OCI-LY3 (cell line): ENCODE data around the gene RABL6.

Source experiments
- H2AFZ ChIP-seq: fragments of 200-600, 300-600 bp; shearing (Covaris generic); 2 replicates; pipeline ENCODE4 v1.6.0; 2014; ENCODE audit warnings: antibody characterized with exemption, low read depth, low read length
- H3K27ac ChIP-seq: fragments of 200-600, 300-600 bp; sonication (generic); 2 replicates; pipeline ENCODE4 v1.5.1; 2014; ENCODE audit warnings: mild to moderate bottlenecking, low read length, moderate library complexity, mixed read lengths
- H3K27me3 ChIP-seq: fragments of 200-600, 300-600 bp; sonication (generic); 2 replicates; pipeline ENCODE4 v1.6.1; 2014; ENCODE audit warnings: low read depth, low read length, mixed read lengths
- H3K36me3 ChIP-seq: fragments of 200-600, 300-600 bp; sonication (generic); replicated peaks from 2 replicates; pipeline ENCODE3; 2014; ENCODE audit warnings: low read depth, low read length, mixed read lengths
- H3K4me1 ChIP-seq: fragments of 300-600, 200-600 bp; sonication (generic); 2 replicates; pipeline ENCODE4 v1.6.1; 2014; ENCODE audit warnings: low read length, mixed read lengths
- H3K4me2 ChIP-seq: fragments of 200-600, 300-600 bp; sonication (generic); 2 replicates; pipeline ENCODE4 v1.6.1; 2014; ENCODE audit warnings: low read length, mixed read lengths
- H3K4me3 ChIP-seq: fragments of 300-600, 200-600 bp; sonication (generic); 2 replicates; pipeline ENCODE4 v1.5.1; 2014; ENCODE audit warnings: antibody characterized with exemption, mild to moderate bottlenecking, low read length, moderate library complexity
- H3K79me2 ChIP-seq: fragments of 300-600, 200-600 bp; shearing (Covaris generic); 2 replicates; pipeline ENCODE4 v1.6.1; 2014; ENCODE audit warnings: mild to moderate bottlenecking, low read length, mixed read lengths
- H3K9ac ChIP-seq: fragments of 300-600, 200-600 bp; shearing (Covaris generic); 2 replicates; pipeline ENCODE4 v1.6.0; 2014; ENCODE audit warnings: mild to moderate bottlenecking, low read length, moderate library complexity
- H3K9me3 ChIP-seq: fragments of 200-600, 300-600 bp; shearing (Covaris generic); 2 replicates; pipeline ENCODE4 v1.6.1; 2014; ENCODE audit warnings: low read length, mixed read lengths; ENCODE audit not compliant: insufficient read depth
- H4K20me1 ChIP-seq: fragments of 200-600, 300-600 bp; sonication (generic); 2 replicates; pipeline ENCODE4 v1.6.1; 2016; ENCODE audit warnings: low read length, mixed read lengths; ENCODE audit not compliant: insufficient read depth
- EZH2phosphoT487 ChIP-seq: fragments of 200-600 bp; shearing (Covaris generic); IDR thresholded peaks from 2 replicates; pipeline ENCODE4 v1.6.1; 2018; ENCODE audit warnings: antibody characterized with exemption, mixed run types, low read depth
- TF ChIP-seq, protein P1 (sequence below): fragments of 200-600, 300-600 bp; sonication (generic); IDR thresholded peaks from 2 replicates; pipeline ENCODE4 v1.5.1; 2014; ENCODE audit warnings: antibody characterized with exemption, low read length, low read depth

RABL6 gene

DNA sequence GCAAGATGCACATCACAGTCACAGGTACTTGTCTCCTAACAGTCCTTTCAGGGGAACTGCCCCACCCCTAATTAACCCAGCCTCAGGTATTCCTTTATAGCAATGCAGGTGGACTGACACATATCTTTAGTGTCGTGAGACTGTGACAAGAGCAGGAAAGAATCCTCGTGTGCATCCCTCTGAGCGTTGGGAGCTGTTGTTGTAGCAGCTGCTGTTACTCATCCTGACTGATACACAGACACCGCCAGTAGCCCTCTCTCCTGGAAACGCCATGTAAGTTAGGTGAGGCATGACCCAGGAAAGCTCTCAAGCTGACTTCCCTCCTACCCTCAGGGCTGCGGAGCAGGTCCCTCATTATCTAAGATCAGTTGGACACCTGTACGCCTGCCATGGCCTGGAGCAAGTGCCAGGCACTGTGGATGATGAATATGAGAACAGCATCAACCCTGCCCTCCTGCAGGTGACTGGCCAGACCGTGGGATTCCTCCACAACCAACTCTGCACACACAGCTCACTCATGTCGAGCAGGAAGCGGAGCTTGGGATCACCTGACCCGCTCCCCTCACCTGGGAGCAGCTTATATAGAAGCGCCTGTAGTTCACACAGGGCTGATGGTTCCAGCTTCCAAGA, 33.2 kb upstream of the RABL6 start:
- TF ChIP-seq, protein P1, sequence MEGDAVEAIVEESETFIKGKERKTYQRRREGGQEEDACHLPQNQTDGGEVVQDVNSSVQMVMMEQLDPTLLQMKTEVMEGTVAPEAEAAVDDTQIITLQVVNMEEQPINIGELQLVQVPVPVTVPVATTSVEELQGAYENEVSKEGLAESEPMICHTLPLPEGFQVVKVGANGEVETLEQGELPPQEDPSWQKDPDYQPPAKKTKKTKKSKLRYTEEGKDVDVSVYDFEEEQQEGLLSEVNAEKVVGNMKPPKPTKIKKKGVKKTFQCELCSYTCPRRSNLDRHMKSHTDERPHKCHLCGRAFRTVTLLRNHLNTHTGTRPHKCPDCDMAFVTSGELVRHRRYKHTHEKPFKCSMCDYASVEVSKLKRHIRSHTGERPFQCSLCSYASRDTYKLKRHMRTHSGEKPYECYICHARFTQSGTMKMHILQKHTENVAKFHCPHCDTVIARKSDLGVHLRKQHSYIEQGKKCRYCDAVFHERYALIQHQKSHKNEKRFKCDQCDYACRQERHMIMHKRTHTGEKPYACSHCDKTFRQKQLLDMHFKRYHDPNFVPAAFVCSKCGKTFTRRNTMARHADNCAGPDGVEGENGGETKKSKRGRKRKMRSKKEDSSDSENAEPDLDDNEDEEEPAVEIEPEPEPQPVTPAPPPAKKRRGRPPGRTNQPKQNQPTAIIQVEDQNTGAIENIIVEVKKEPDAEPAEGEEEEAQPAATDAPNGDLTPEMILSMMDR: no peak
- TF ChIP-seq EZH2phosphoT487: no peak
- H2AFZ ChIP-seq: no peak overlapping the region
- no peaks in the 10 kb centered on the region for H3K4me1 ChIP-seq
- H3K27me3 ChIP-seq: peaks cover 25% of the 10 kb centered on the region
- H3K4me2 ChIP-seq: no peak overlapping the region
- no peak overlapping the region for H3K27ac ChIP-seq
- no peaks in the 10 kb centered on the region for H3K79me2 ChIP-seq
- peaks cover 5% of the 10 kb centered on the region for H3K9me3 ChIP-seq
- H3K4me3 ChIP-seq: no peak overlapping the region
- H3K36me3 ChIP-seq: no peaks in the 10 kb centered on the region
- no peaks in the 10 kb centered on the region for H4K20me1 ChIP-seq
- no peak overlapping the region for H3K9ac ChIP-seq

DNA sequence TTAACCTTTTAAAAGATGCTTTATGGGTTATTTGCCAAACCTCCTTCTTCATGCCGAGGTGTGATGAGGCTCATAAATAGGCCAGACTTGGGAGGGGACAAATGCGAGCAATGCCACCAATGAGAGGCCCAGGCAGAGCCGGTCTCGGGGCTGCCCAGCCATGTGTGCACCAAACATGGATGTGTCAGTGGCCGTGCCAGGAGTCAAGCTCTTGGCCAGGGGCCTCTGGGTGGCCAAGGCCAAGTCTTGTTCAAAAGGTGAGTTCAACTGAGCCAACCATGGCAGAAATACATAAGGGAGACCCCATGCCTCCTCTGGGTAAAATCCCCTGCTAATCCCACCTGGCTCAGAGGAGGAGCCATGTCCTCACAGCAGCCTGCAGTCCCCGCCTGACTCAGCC, 32.6 kb upstream of the RABL6 start:
- Histone ChIP-seq H3K4me1 (no peaks in the 10 kb centered on the region), H3K4me3 (no peak overlapping the region), H3K9ac (no peak overlapping the region), H3K36me3 (no peaks in the 10 kb centered on the region), H3K9me3 (peaks cover 5% of the 10 kb centered on the region), H3K79me2 (no peaks in the 10 kb centered on the region), H3K27ac (no peak overlapping the region), H2AFZ (no peak overlapping the region), H3K4me2 (no peak overlapping the region), H3K27me3 (peaks cover 31% of the 10 kb centered on the region), H4K20me1 (no peaks in the 10 kb centered on the region)
- TF ChIP-seq EZH2phosphoT487: no peak
- TF ChIP-seq, protein P1: no peak

DNA sequence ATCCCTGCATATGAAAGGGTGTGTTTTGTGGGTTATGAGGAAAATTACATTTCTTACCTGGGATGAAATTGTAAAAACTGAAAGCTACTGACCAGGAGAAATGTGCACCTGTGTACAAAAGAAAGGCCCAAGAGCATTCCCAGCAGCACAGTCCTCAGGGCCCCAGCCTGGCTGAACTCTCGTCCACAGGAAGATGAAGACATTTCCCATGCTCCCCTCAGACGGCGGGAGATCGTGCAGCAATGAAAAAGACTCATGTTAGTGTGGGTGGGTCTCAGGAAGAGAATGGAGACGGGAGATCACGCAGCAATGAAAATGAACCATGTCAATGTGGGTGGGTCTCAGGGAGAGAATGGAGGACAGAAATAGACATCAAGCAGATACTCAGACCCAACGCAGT, 30.8 kb upstream of the RABL6 start:
- no peak overlapping the region for H3K27ac ChIP-seq
- no peak overlapping the region for H3K4me3 ChIP-seq
- no peak overlapping the region for H3K9ac ChIP-seq
- H3K36me3 ChIP-seq: no peaks in the 10 kb centered on the region
- H3K4me1 ChIP-seq: no peaks in the 10 kb centered on the region
- peaks cover 5% of the 10 kb centered on the region for H3K9me3 ChIP-seq
- peaks cover 33% of the 10 kb centered on the region for H3K27me3 ChIP-seq
- TF ChIP-seq, protein P1: no peak
- no peak for TF ChIP-seq EZH2phosphoT487
- no peak overlapping the region for H2AFZ ChIP-seq
- no peaks in the 10 kb centered on the region for H4K20me1 ChIP-seq
- no peaks in the 10 kb centered on the region for H3K79me2 ChIP-seq
- peak overlapping the region; percentile 4; the same call in 1 of the 2 replicates for H3K4me2 ChIP-seq

DNA sequence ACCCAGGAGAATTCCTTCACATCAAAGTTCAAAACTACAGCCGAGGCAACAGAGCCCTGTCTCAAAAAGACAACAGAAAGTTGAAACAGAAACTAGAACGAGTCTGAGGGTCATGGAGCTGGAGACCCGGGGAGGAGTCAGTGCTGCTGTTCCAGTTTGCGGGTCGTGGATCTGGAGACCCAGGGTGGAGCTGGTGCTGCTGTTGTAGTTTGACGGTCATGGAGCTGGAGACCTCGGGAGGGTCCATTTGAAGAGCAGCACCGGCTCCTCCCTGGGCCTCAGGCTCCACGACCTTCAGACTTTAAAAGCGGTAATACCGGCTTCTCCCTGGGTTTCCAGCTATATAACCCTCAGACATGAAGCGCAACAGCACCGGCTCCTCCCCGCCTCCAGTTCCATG, 30.4 kb upstream of the RABL6 start:
- H3K4me1 ChIP-seq: no peaks in the 10 kb centered on the region
- no peaks in the 10 kb centered on the region for H3K36me3 ChIP-seq
- peaks cover 33% of the 10 kb centered on the region for H3K27me3 ChIP-seq
- TF ChIP-seq EZH2phosphoT487: no peak
- TF ChIP-seq, protein P1: no peak
- H3K9me3 ChIP-seq: peaks cover 5% of the 10 kb centered on the region
- no peak overlapping the region for H3K27ac ChIP-seq
- peak overlapping the region; percentile 4; the same call in 1 of the 2 replicates for H3K4me2 ChIP-seq
- no peak overlapping the region for H2AFZ ChIP-seq
- H3K79me2 ChIP-seq: no peaks in the 10 kb centered on the region
- no peak overlapping the region for H3K9ac ChIP-seq
- H3K4me3 ChIP-seq: no peak overlapping the region
- no peaks in the 10 kb centered on the region for H4K20me1 ChIP-seq
